Stimulated activated CD4-positive, alpha-beta T cell treated with anti-CD3 and anti-CD28 coated beads, TNF-alpha, amount 100 ng/mL, for 4 hours (primary cell): ENCODE measurements around the gene CCDC188.

Source experiments
- DNase-seq, 3 experiments: peaks; one replicate each; pipeline ENCODE4 v3.0.0-alpha.2; 2020; ENCODE audit warnings: low read depth in 3 of 3

CCDC188 gene

GRCh38 chr22:20132686-20133246 lies 18.1 kb downstream of the CCDC188 start:
- no peak for DNase-seq

- DNase-seq, result no peak
Observed at GRCh38 chr22:20131859-20132685, 18.8 kb downstream of the CCDC188 start.

GRCh38 chr22:20131597-20131858 lies 19.3 kb downstream of the CCDC188 start, which contains the start of gene ZDHHC8:
Gene ZDHHC8, plus strand, starts transcription at chr22:20131804. Its CDS starts 144 bp downstream, at chr22:20131948.
- DNase-seq, result peak in 1 of 3 experiments; percentile 52

DNA sequence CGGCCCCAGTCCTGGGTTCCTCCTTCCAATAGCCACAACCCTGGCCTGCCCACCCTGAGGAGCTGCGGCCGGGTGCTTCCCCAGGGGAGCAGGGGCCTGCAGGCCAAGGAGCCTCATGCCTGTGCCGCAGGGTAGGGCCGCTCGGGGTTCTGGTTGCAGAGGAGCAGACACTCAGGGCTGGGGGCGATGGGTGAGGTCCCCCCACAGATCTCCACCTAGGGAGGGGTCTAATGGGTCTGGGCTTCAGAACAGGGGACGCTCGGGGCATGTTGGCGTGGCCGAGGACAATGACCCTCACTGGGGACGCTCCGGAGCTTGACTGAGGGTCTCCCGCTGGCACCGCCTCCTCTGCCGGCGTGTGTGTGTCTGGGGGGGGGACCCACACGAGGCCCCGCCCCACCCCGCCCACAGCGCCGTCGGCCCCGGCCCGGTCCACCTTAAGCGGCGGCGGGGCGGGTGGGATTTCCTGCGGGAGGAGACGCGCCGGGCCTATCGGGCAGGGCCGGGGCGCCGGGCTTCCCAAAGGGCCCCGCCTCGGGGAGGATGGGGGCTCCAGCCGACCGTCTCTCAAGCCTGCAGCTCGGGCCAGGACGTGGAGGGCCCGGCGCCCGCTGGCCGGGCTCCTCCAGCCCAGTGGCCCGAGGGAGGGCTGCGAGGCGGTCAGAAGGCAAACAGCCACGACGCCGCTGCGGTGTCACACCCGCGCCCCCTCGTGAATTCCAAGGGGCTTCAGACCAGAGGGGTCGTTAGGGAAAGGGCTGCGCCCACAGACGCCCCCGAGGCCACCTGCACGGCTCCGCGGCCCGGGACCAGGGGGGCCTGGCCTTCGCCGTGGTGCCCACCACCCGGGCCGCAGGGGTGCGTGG lies 19.9 kb downstream of the CCDC188 start:
- DNase-seq, result peak; percentile 68 to 76 (median 70)

GRCh38 chr22:20130319-20130718 lies 20.5 kb downstream of the CCDC188 start:
- DNase-seq, result no peak

- DNase-seq, result no peak
Observed at GRCh38 chr22:20129747-20130014, 21.2 kb downstream of the CCDC188 start.

- DNase-seq, result peak; percentile 29 to 37 (median 32)
Observed at GRCh38 chr22:20128902-20129746, 21.7 kb downstream of the CCDC188 start.

GRCh38 chr22:20128619-20128901 lies 22.3 kb downstream of the CCDC188 start:
- no peak for DNase-seq

GRCh38 chr22:20127869-20128618 lies 22.8 kb downstream of the CCDC188 start:
- DNase-seq, result no peak

DNA sequence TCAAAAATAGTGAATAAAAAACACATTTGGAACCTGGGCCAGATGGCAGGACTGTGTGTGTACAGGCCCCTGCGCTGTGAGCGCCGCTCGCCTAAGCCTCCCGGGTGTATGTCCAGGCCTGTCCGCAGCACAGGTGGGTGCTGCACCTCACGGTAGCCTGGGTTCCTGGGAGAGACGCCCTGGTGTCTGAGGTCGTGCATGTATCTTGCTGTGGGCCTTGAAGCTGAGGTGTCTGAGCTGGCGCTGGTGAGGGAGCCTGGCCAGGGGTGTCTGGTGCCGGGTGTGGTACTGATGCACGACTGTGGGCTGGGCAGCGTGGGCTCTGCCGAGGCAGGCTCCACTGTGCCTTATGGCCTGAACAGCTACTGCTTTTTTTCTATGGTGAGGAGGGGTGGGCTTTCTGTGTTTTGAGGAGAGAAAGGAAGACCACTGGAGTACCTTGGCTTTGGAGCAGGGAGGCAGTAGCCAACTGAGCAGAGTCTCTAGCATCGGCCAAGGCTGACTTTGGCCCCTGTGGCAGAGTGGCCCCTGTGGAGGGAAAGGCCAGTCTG lies 23.5 kb downstream of the CCDC188 start:
- DNase-seq, result no peak

DNA sequence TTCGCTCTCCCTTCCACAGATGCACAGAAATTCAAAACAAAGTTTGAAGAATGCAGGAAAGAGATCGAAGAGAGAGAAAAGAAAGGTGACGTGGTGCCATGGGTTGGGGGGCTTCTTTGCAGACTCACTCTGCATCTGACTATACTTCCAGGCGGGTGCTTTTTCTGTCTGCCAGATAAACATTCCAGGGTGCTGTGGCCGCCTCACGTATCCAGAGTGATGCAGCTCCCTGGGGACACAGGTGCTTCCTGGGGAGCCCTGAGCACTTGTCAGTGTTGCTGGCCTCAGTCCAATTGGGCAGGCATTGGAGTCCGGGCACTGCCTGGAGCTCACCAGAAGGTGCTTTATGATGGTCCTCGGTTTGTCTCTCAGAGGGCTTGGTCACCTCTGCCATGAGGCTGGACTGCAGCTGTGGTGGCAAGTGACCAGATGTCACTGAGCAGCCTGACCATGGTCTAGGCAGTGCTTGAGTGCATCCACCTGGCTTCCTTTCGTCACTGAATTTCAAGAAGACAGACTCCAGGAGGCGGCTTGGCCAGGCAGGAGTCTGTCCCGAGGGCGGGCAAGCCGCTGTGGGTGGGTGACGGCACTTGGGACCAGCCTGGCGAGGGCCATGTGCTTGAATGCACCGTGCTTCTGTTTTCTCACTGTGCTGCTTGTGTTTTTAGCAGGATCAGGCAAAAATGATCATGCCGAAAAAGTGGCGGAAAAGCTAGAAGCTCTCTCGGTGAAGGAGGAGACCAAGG lies 24.4 kb downstream of the CCDC188 start:
- no peak for DNase-seq

- no peak for DNase-seq
Observed at GRCh38 chr22:20125201-20126174, 25.4 kb downstream of the CCDC188 start.

- DNase-seq, result no peak
Observed at GRCh38 chr22:20124083-20124787, 26.6 kb downstream of the CCDC188 start.

DNA sequence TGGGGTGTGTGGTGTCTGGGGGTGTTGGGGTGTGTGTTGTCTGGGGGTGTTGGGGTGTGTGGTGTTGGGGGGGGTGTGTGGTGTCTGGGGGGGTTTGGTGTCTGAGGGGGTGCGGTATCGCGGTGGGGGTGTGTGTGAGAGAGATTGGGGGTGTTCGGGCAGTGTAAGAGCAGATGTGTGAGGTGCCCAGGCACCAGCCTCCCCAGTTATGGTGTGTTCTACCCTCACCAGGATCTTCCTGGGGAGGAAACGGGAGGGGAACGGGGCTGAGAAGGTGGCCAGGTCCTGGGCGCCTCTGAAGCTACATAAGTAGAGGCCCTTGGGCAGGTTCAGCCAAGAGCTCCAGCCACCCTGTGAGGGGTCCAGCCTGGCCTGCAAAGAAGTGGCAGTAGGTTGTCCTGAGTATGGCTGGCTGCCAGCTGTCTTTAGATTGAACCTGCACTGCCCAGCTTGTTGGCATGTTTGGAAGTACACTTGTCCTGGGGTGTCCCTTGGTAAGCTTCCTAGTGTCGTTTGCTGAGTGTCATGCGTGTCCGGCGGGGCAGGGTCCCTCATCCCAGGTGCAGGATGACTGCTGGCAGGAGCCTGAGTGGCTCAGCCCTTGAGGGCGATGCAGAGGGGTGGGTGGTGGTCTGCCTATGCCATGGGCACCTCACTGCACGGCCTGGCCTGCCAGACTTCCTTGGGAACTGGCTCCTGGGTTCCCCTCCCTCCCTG lies 27.3 kb downstream of the CCDC188 start:
- no peak for DNase-seq

- DNase-seq, result no peak
Observed at GRCh38 chr22:20121856-20122415, 28.9 kb downstream of the CCDC188 start.

GRCh38 chr22:20118300-20119020 lies 32.4 kb downstream of the CCDC188 start:
- no peak for DNase-seq
